Measurements from ENCODE around the gene TSPAN3. TPM values are rescaled to one million over a fixed set of nuclear protein-coding genes. Genes with fewer than 3 reads are reported as not detected.

The TSPAN3 gene
- total RNA-seq, 1 experiment from 2014 or later: 140 TPM

GRCh38 chr15:77030048-77030927 lies 40.6 kb downstream of the TSPAN3 start:
- POLR2A ChIA-PET (ENCODE audit: unreplicated experiment): no interaction called here
- no peaks in the 10 kb centered on the region for H3K27me3 ChIP-seq (ENCODE audit: low read length)
- intact Hi-C loops (cut with micrococcal nuclease): no loop called here
- DNase-seq: no peak
- no peaks in the 10 kb centered on the region for H3K9me2 ChIP-seq (replicated peaks; ENCODE audit: low read length)
- H3K79me2 ChIP-seq (ENCODE audit: low read length): no peaks in the 10 kb centered on the region
- ATAC-seq: no peak
- H3K4me3 ChIP-seq (ENCODE audit: low read length): no peak overlapping the region
- BruUV-seq (replicated peaks): no TSS peak
- no peaks in the 10 kb centered on the region for H3K9me3 ChIP-seq (ENCODE audit: low read length)
- no peak overlapping the region for H3K9ac ChIP-seq (ENCODE audit: low read length)
- TF ChIP-seq, protein P1, sequence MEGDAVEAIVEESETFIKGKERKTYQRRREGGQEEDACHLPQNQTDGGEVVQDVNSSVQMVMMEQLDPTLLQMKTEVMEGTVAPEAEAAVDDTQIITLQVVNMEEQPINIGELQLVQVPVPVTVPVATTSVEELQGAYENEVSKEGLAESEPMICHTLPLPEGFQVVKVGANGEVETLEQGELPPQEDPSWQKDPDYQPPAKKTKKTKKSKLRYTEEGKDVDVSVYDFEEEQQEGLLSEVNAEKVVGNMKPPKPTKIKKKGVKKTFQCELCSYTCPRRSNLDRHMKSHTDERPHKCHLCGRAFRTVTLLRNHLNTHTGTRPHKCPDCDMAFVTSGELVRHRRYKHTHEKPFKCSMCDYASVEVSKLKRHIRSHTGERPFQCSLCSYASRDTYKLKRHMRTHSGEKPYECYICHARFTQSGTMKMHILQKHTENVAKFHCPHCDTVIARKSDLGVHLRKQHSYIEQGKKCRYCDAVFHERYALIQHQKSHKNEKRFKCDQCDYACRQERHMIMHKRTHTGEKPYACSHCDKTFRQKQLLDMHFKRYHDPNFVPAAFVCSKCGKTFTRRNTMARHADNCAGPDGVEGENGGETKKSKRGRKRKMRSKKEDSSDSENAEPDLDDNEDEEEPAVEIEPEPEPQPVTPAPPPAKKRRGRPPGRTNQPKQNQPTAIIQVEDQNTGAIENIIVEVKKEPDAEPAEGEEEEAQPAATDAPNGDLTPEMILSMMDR (conservative IDR thresholded peaks at IDR 0.05; ENCODE audit: low read depth, low read length): no peak
- no peak for TF ChIP-seq EZH2phosphoT487 (IDR thresholded peaks at IDR 0.05; ENCODE audit: borderline replicate concordance, low read length)
- TF ChIP-seq EZH2 (IDR thresholded peaks at IDR 0.05; ENCODE audit: low read length, unreplicated experiment): no peak
- H3K36me3 ChIP-seq (ENCODE audit: low read depth, low read length): no peaks in the 10 kb centered on the region
- CTCF ChIA-PET: no interaction called here
- H3K4me1 ChIP-seq (ENCODE audit: insufficient read depth, low read length): no peaks in the 10 kb centered on the region
- H3K27ac ChIP-seq (ENCODE audit: low read length): no peak overlapping the region
- no peak overlapping the region for H3K4me2 ChIP-seq (ENCODE audit: low read length)
- no peaks in the 10 kb centered on the region for H3F3A ChIP-seq (ENCODE audit: low read length, unreplicated experiment)
- H4K20me1 ChIP-seq (ENCODE audit: low read length): no peaks in the 10 kb centered on the region
- H2AFZ ChIP-seq (ENCODE audit: low read length): no peak overlapping the region

DNA sequence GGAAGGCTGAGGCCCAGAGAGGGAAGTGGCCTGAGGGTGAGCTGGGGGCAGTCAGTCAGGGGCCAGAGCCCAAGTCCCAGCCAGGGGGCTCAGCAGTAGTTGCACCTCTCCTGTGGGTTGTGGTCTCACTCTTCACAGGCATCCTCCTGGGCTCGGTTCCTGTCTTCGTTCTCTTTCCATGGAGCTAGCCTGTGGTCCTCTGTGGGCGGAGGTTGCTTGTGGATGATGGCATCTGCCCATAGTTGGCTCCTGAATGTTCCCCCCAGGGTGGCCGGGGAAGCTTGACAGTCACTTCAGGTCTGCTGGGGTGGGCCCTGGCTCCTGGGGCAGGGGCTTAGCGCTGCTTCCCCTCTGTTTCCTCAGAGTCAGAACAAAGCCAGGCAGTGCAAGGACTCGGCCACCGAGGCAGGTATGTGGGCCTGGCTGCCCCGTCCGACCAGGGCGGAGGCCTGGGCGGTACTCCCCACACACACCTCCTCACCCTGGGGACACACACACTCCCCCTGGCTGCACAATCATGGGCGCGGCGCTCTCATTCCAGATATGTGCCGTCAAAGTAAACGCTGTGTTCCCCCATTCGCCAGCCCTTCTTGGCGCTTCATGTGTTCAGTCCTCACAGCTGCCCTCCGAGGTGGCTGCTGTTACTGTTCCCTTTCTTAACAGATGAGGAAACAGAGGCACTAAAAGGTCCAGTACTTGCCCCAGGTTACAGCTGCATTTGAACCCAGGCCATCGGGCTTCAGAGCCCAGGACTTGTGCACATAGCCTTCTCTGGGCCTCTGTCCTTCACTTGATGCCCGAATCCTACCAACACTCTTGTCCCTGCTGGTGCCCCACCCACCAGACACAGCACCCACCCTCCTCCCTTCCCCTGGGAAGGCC lies 41.5 kb downstream of the TSPAN3 start:
- POLR2A ChIA-PET (ENCODE audit: unreplicated experiment): no interaction called here
- H3K4me2 ChIP-seq (ENCODE audit: low read length): no peak overlapping the region
- TF ChIP-seq EZH2 (IDR thresholded peaks at IDR 0.05; ENCODE audit: low read length, unreplicated experiment) (no peak), EZH2phosphoT487 (IDR thresholded peaks at IDR 0.05; ENCODE audit: borderline replicate concordance, low read length) (no peak)
- TF ChIP-seq, protein P1 (conservative IDR thresholded peaks at IDR 0.05; ENCODE audit: low read depth, low read length): no peak
- no peaks in the 10 kb centered on the region for H3F3A ChIP-seq (ENCODE audit: low read length, unreplicated experiment)
- no peaks in the 10 kb centered on the region for H3K79me2 ChIP-seq (ENCODE audit: low read length)
- H3K9me3 ChIP-seq (ENCODE audit: low read length): no peaks in the 10 kb centered on the region
- no TSS peak for BruUV-seq (replicated peaks)
- no peaks in the 10 kb centered on the region for H3K36me3 ChIP-seq (ENCODE audit: low read depth, low read length)
- no peaks in the 10 kb centered on the region for H3K4me1 ChIP-seq (ENCODE audit: insufficient read depth, low read length)
- no peak overlapping the region for H2AFZ ChIP-seq (ENCODE audit: low read length)
- H3K27ac ChIP-seq (ENCODE audit: low read length): no peak overlapping the region
- no peaks in the 10 kb centered on the region for H3K27me3 ChIP-seq (ENCODE audit: low read length)
- H3K9me2 ChIP-seq (replicated peaks; ENCODE audit: low read length): no peaks in the 10 kb centered on the region
- CTCF ChIA-PET: no interaction called here
- DNase-seq (no peak), ATAC-seq (no peak)
- H3K4me3 ChIP-seq (ENCODE audit: low read length): no peak overlapping the region
- H4K20me1 ChIP-seq (ENCODE audit: low read length): no peaks in the 10 kb centered on the region
- H3K9ac ChIP-seq (ENCODE audit: low read length): no peak overlapping the region
- intact Hi-C loops (cut with micrococcal nuclease): no loop called here

Data from PC-3 (cell line).